MCF 10A (cell line): ENCODE results near the gene TMEM168. TPM values are rescaled to one million over a fixed set of nuclear protein-coding genes. Genes with fewer than 3 reads are reported as not detected.

Experiments used
- BruUV-seq: library from RNA; stranded (reverse); fragments of 400-500 nt; replicated peaks from 2 replicates; lab custom pipeline; 2021; lab: Mats Ljungman, UMichigan
- CTCF ChIA-PET: fragments of 300-600 bp; sonication (Branson Sonifier 250); formaldehyde crosslinking; extraction: SDS; loops from one replicate; lab custom pipeline; 2021; ENCODE audit warnings: antibody characterized with exemption, inconsistent platforms; lab: Yijun Ruan, JAX
- POLR2A ChIA-PET: fragments of 300-600, 350-650 bp; sonication (Branson Sonifier 250); formaldehyde crosslinking; extraction: SDS; loops from one replicate; lab custom pipeline; 2020; ENCODE audit warnings: antibody characterized with exemption, inconsistent platforms; lab: Yijun Ruan, JAX
- DNase-seq: peaks from one replicate; pipeline ENCODE4 v3.0.0-alpha.2; 2018; ENCODE audit not compliant: unreplicated experiment
- H3K27ac Mint-ChIP-seq: one replicate; pipeline ENCODE4 v1.8.0; 2022; ENCODE audit warnings: mild to moderate bottlenecking, low read depth, mixed read lengths; ENCODE audit not compliant: unreplicated experiment
- H3K27me3 Mint-ChIP-seq: one replicate; pipeline ENCODE4 v1.8.0; 2022; ENCODE audit warnings: mixed read lengths; ENCODE audit not compliant: insufficient read depth, unreplicated experiment
- H3K36me3 Mint-ChIP-seq: one replicate; pipeline ENCODE4 v1.8.0; 2022; ENCODE audit warnings: mild to moderate bottlenecking, moderate library complexity, mixed read lengths; ENCODE audit not compliant: insufficient read depth, unreplicated experiment
- H3K4me1 Mint-ChIP-seq: one replicate; pipeline ENCODE4 v1.8.0; 2022; ENCODE audit warnings: mixed read lengths; ENCODE audit not compliant: insufficient read depth, unreplicated experiment
- H3K4me3 Mint-ChIP-seq: one replicate; pipeline ENCODE4 v1.8.0; 2022; ENCODE audit warnings: mild to moderate bottlenecking, moderate library complexity, mixed read lengths; ENCODE audit not compliant: unreplicated experiment
- H3K9me3 Mint-ChIP-seq: one replicate; pipeline ENCODE4 v1.8.0; 2022; ENCODE audit warnings: mixed read lengths; ENCODE audit not compliant: unreplicated experiment
- CTCF ChIP-seq: fragments of 200-600 bp; IDR thresholded peaks from one replicate; pipeline ENCODE4 v1.8.0; 2022; ENCODE audit warnings: antibody characterized with exemption, mild to moderate bottlenecking; ENCODE audit not compliant: unreplicated experiment
- intact Hi-C: fragments of 100-400 bp; cut with micrococcal nuclease; formaldehyde crosslinking; loops from 2 replicates; pipeline ENCODE4 v1.14.1; 2022
- total RNA-seq: library from RNA; stranded (reverse); gene quantifications from 2 replicates; pipeline ENCODE4 v1.2.3, GENCODE V29; 2022

Gene TMEM168
- total RNA-seq, 1 experiment from 2014 or later: 32.5 TPM

- ChIA-PET CTCF (interaction anchor here (0.6 kb wide), 2 partner anchors 77 to 81 kb away, joined by 3 read pairs; no protein-coding TSS in a partner anchor), POLR2A (interaction anchor here (0.7 to 6.8 kb wide), 16 partner anchors 9 to 337 kb away, joined by 3 to 165 read pairs (median 4); partner anchors contain the start of genes IFRD1 and LSMEM1)
- Mint-ChIP-seq H3K4me1 (peaks cover 30% of the 10 kb centered on the region), H3K27me3 (no peaks in the 10 kb centered on the region), H3K4me3 (peak overlapping the region; percentile 83), H3K9me3 (no peaks in the 10 kb centered on the region), H3K27ac (peak overlapping the region; percentile 83), H3K36me3 (peaks cover 15% of the 10 kb centered on the region)
- no TSS peak for BruUV-seq
- DNase-seq: peak; percentile 9
- intact Hi-C loops: no loop called here
- no peak for TF ChIP-seq CTCF
These were observed 1.3 kb downstream of the TMEM168 start for GRCh38 chr7:112788778-112789343.

GRCh38 chr7:112784603-112785002, 5.6 kb downstream of the TMEM168 start:
- Mint-ChIP-seq H3K36me3 (peaks cover 29% of the 10 kb centered on the region), H3K9me3 (no peaks in the 10 kb centered on the region), H3K4me3 (no peak overlapping the region), H3K27me3 (no peaks in the 10 kb centered on the region), H3K27ac (no peak overlapping the region), H3K4me1 (peaks cover 35% of the 10 kb centered on the region)
- TF ChIP-seq CTCF: no peak
- intact Hi-C loops: no loop called here
- POLR2A ChIA-PET: interaction anchor here (1.1 to 6.8 kb wide), 3 partner anchors 13 to 25 kb away, joined by 4 to 165 read pairs (median 75); no protein-coding TSS in a partner anchor
- CTCF ChIA-PET: no interaction called here
- no TSS peak for BruUV-seq
- DNase-seq: no peak

- Mint-ChIP-seq H3K9me3 (no peaks in the 10 kb centered on the region), H3K4me1 (peaks cover 19% of the 10 kb centered on the region), H3K4me3 (peak overlapping the region; percentile 30), H3K27me3 (no peaks in the 10 kb centered on the region), H3K36me3 (peaks cover 23% of the 10 kb centered on the region), H3K27ac (peak overlapping the region; percentile 79)
- ChIA-PET POLR2A (interaction anchor here (0.7 to 3.2 kb wide), 11 partner anchors 10 to 332 kb away, joined by 3 to 75 read pairs (median 3); no protein-coding TSS in a partner anchor), CTCF (interaction anchor here (0.6 to 2.1 kb wide), 4 partner anchors 10 to 1038 kb away, joined by 3 to 12 read pairs (median 4); no protein-coding TSS in a partner anchor)
- DNase-seq: peak; percentile 38
- intact Hi-C loops: no loop called here
- TF ChIP-seq CTCF: no peak
- BruUV-seq: no TSS peak
These were observed 7.7 kb downstream of the TMEM168 start for GRCh38 chr7:112782498-112782897.

DNA sequence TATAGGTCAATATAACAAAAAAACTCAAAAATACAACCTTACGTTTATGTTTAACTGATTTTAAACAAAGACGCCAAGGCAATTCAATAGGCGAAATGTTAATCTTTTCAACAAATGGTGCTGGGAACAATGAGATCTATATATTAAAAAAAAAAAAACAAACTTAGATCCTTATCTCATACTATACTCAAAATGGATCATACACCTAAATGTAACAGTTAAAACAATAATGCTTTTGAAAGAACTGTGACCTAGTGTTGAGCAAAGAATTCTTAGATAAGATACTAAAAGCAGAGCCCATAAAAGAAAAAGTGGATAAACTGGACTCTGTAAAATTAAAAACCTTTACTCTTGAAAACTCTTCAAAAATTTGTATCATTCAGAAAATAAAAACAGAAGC, 8.6 kb downstream of the TMEM168 start:
- POLR2A ChIA-PET: interaction anchor here (0.9 to 3.2 kb wide), 5 partner anchors 9 to 18 kb away, joined by 4 to 75 read pairs (median 9); partner anchors contain the start of gene TMEM168
- no TSS peak for BruUV-seq
- Mint-ChIP-seq H3K27ac (peak overlapping the region; percentile 52), H3K36me3 (peaks cover 23% of the 10 kb centered on the region), H3K27me3 (no peaks in the 10 kb centered on the region), H3K9me3 (no peaks in the 10 kb centered on the region), H3K4me1 (peaks cover 14% of the 10 kb centered on the region), H3K4me3 (no peak overlapping the region)
- no peak for TF ChIP-seq CTCF
- CTCF ChIA-PET: interaction anchor here (2.1 kb wide), 1 partner anchor 11 kb away, joined by 12 read pairs; no protein-coding TSS in a partner anchor
- no peak for DNase-seq
- intact Hi-C loops: no loop called here
